Measurements from ENCODE around the gene PEPD.

PEPD gene

GRCh38 chr19:33469171-33470039, 52.2 kb downstream of the PEPD start:
- H3K27ac ChIP-seq (ENCODE audit: insufficient read depth, low read length, poor library complexity, severe bottlenecking), result no peak overlapping the region
- H3K4me3 ChIP-seq (ENCODE audit: insufficient read depth, low read depth, low read length, poor library complexity, severe bottlenecking), result no peak overlapping the region
- no peaks in the 10 kb centered on the region for H3K9me3 ChIP-seq (ENCODE audit: control insufficient read depth, low read length)
- H3K4me1 ChIP-seq (ENCODE audit: control insufficient read depth, insufficient read depth, low read length, poor library complexity, severe bottlenecking), result no peaks in the 10 kb centered on the region
- H3K36me3 ChIP-seq (ENCODE audit: control insufficient read depth, insufficient read depth, low read length), result no peaks in the 10 kb centered on the region
- no peak for DNase-seq
- H3K27me3 ChIP-seq (replicated peaks; ENCODE audit: control insufficient read depth, insufficient read depth, low read length, poor library complexity, severe bottlenecking), result no peaks in the 10 kb centered on the region

- no peak overlapping the region for H3K4me3 ChIP-seq (ENCODE audit: insufficient read depth, low read depth, low read length, poor library complexity, severe bottlenecking)
- no peak for DNase-seq
- H3K36me3 ChIP-seq (ENCODE audit: control insufficient read depth, insufficient read depth, low read length), result peaks cover 4% of the 10 kb centered on the region
- H3K9me3 ChIP-seq (ENCODE audit: control insufficient read depth, low read length), result no peaks in the 10 kb centered on the region
- H3K27me3 ChIP-seq (replicated peaks; ENCODE audit: control insufficient read depth, insufficient read depth, low read length, poor library complexity, severe bottlenecking), result no peaks in the 10 kb centered on the region
- no peaks in the 10 kb centered on the region for H3K4me1 ChIP-seq (ENCODE audit: control insufficient read depth, insufficient read depth, low read length, poor library complexity, severe bottlenecking)
- no peak overlapping the region for H3K27ac ChIP-seq (ENCODE audit: insufficient read depth, low read length, poor library complexity, severe bottlenecking)
Measured at GRCh38 chr19:33468361-33469170, 53.0 kb downstream of the PEPD start.

- H3K9me3 ChIP-seq (ENCODE audit: control insufficient read depth, low read length), result no peaks in the 10 kb centered on the region
- no peaks in the 10 kb centered on the region for H3K27me3 ChIP-seq (replicated peaks; ENCODE audit: control insufficient read depth, insufficient read depth, low read length, poor library complexity, severe bottlenecking)
- H3K4me1 ChIP-seq (ENCODE audit: control insufficient read depth, insufficient read depth, low read length, poor library complexity, severe bottlenecking), result no peaks in the 10 kb centered on the region
- H3K36me3 ChIP-seq (ENCODE audit: control insufficient read depth, insufficient read depth, low read length), result peaks cover 9% of the 10 kb centered on the region
- no peak overlapping the region for H3K27ac ChIP-seq (ENCODE audit: insufficient read depth, low read length, poor library complexity, severe bottlenecking)
- DNase-seq, result no peak
- H3K4me3 ChIP-seq (ENCODE audit: insufficient read depth, low read depth, low read length, poor library complexity, severe bottlenecking), result no peak overlapping the region
Measured at GRCh38 chr19:33467851-33468250, 53.7 kb downstream of the PEPD start.

GRCh38 chr19:33465834-33466233, 55.8 kb downstream of the PEPD start:
- Histone ChIP-seq H3K9me3 (ENCODE audit: control insufficient read depth, low read length) (no peaks in the 10 kb centered on the region), H3K27ac (ENCODE audit: insufficient read depth, low read length, poor library complexity, severe bottlenecking) (no peak overlapping the region), H3K36me3 (ENCODE audit: control insufficient read depth, insufficient read depth, low read length) (peaks cover 11% of the 10 kb centered on the region), H3K4me3 (ENCODE audit: insufficient read depth, low read depth, low read length, poor library complexity, severe bottlenecking) (no peak overlapping the region), H3K4me1 (ENCODE audit: control insufficient read depth, insufficient read depth, low read length, poor library complexity, severe bottlenecking) (no peaks in the 10 kb centered on the region), H3K27me3 (replicated peaks; ENCODE audit: control insufficient read depth, insufficient read depth, low read length, poor library complexity, severe bottlenecking) (no peaks in the 10 kb centered on the region)
- no peak for DNase-seq

- Histone ChIP-seq H3K27ac (ENCODE audit: insufficient read depth, low read length, poor library complexity, severe bottlenecking) (no peak overlapping the region), H3K9me3 (ENCODE audit: control insufficient read depth, low read length) (no peaks in the 10 kb centered on the region), H3K4me3 (ENCODE audit: insufficient read depth, low read depth, low read length, poor library complexity, severe bottlenecking) (no peak overlapping the region), H3K4me1 (ENCODE audit: control insufficient read depth, insufficient read depth, low read length, poor library complexity, severe bottlenecking) (no peaks in the 10 kb centered on the region), H3K36me3 (ENCODE audit: control insufficient read depth, insufficient read depth, low read length) (peaks cover 16% of the 10 kb centered on the region), H3K27me3 (replicated peaks; ENCODE audit: control insufficient read depth, insufficient read depth, low read length, poor library complexity, severe bottlenecking) (no peaks in the 10 kb centered on the region)
- no peak for DNase-seq
Measured at GRCh38 chr19:33465371-33465770, 56.2 kb downstream of the PEPD start.

GRCh38 chr19:33464733-33465115, 56.9 kb downstream of the PEPD start:
- H3K36me3 ChIP-seq (ENCODE audit: control insufficient read depth, insufficient read depth, low read length), result peaks cover 16% of the 10 kb centered on the region
- no peak for DNase-seq
- H3K4me3 ChIP-seq (ENCODE audit: insufficient read depth, low read depth, low read length, poor library complexity, severe bottlenecking), result no peak overlapping the region
- no peak overlapping the region for H3K27ac ChIP-seq (ENCODE audit: insufficient read depth, low read length, poor library complexity, severe bottlenecking)
- H3K9me3 ChIP-seq (ENCODE audit: control insufficient read depth, low read length), result no peaks in the 10 kb centered on the region
- H3K27me3 ChIP-seq (replicated peaks; ENCODE audit: control insufficient read depth, insufficient read depth, low read length, poor library complexity, severe bottlenecking), result no peaks in the 10 kb centered on the region
- H3K4me1 ChIP-seq (ENCODE audit: control insufficient read depth, insufficient read depth, low read length, poor library complexity, severe bottlenecking), result no peaks in the 10 kb centered on the region

GRCh38 chr19:33464010-33464732, 57.4 kb downstream of the PEPD start:
- no peaks in the 10 kb centered on the region for H3K4me1 ChIP-seq (ENCODE audit: control insufficient read depth, insufficient read depth, low read length, poor library complexity, severe bottlenecking)

GRCh38 chr19:33463199-33463598, 58.4 kb downstream of the PEPD start:
- no peak overlapping the region for H3K27ac ChIP-seq (ENCODE audit: insufficient read depth, low read length, poor library complexity, severe bottlenecking)
- H3K4me3 ChIP-seq (ENCODE audit: insufficient read depth, low read depth, low read length, poor library complexity, severe bottlenecking), result no peak overlapping the region
- no peak for DNase-seq
- H3K4me1 ChIP-seq (ENCODE audit: control insufficient read depth, insufficient read depth, low read length, poor library complexity, severe bottlenecking), result no peaks in the 10 kb centered on the region
- no peaks in the 10 kb centered on the region for H3K9me3 ChIP-seq (ENCODE audit: control insufficient read depth, low read length)
- peaks cover 16% of the 10 kb centered on the region for H3K36me3 ChIP-seq (ENCODE audit: control insufficient read depth, insufficient read depth, low read length)
- H3K27me3 ChIP-seq (replicated peaks; ENCODE audit: control insufficient read depth, insufficient read depth, low read length, poor library complexity, severe bottlenecking), result no peaks in the 10 kb centered on the region

More at GRCh38 chr19:33464010-33464732, 57.4 kb downstream of the PEPD start:
- Histone ChIP-seq H3K4me3 (ENCODE audit: insufficient read depth, low read depth, low read length, poor library complexity, severe bottlenecking) (no peak overlapping the region), H3K27ac (ENCODE audit: insufficient read depth, low read length, poor library complexity, severe bottlenecking) (no peak overlapping the region), H3K27me3 (replicated peaks; ENCODE audit: control insufficient read depth, insufficient read depth, low read length, poor library complexity, severe bottlenecking) (no peaks in the 10 kb centered on the region), H3K36me3 (ENCODE audit: control insufficient read depth, insufficient read depth, low read length) (peaks cover 16% of the 10 kb centered on the region), H3K9me3 (ENCODE audit: control insufficient read depth, low read length) (no peaks in the 10 kb centered on the region)
- DNase-seq, result no peak

- no peaks in the 10 kb centered on the region for H3K9me3 ChIP-seq (ENCODE audit: control insufficient read depth, low read length)
- no peak overlapping the region for H3K4me3 ChIP-seq (ENCODE audit: insufficient read depth, low read depth, low read length, poor library complexity, severe bottlenecking)
- DNase-seq, result no peak
- H3K27ac ChIP-seq (ENCODE audit: insufficient read depth, low read length, poor library complexity, severe bottlenecking), result no peak overlapping the region
- H3K36me3 ChIP-seq (ENCODE audit: control insufficient read depth, insufficient read depth, low read length), result peaks cover 16% of the 10 kb centered on the region
- H3K4me1 ChIP-seq (ENCODE audit: control insufficient read depth, insufficient read depth, low read length, poor library complexity, severe bottlenecking), result no peaks in the 10 kb centered on the region
- H3K27me3 ChIP-seq (replicated peaks; ENCODE audit: control insufficient read depth, insufficient read depth, low read length, poor library complexity, severe bottlenecking), result no peaks in the 10 kb centered on the region
Measured at GRCh38 chr19:33462112-33462791, 59.3 kb downstream of the PEPD start.
